ENCODE measurements around the gene GGCT. TPM values are rescaled to one million over a fixed set of nuclear protein-coding genes. Genes with fewer than 3 reads are reported as not detected.

GGCT gene
- total and polyA plus RNA-seq, 3 donors from 2014 or later = 14.7 to 21.8 (median 17.8) TPM

DNA sequence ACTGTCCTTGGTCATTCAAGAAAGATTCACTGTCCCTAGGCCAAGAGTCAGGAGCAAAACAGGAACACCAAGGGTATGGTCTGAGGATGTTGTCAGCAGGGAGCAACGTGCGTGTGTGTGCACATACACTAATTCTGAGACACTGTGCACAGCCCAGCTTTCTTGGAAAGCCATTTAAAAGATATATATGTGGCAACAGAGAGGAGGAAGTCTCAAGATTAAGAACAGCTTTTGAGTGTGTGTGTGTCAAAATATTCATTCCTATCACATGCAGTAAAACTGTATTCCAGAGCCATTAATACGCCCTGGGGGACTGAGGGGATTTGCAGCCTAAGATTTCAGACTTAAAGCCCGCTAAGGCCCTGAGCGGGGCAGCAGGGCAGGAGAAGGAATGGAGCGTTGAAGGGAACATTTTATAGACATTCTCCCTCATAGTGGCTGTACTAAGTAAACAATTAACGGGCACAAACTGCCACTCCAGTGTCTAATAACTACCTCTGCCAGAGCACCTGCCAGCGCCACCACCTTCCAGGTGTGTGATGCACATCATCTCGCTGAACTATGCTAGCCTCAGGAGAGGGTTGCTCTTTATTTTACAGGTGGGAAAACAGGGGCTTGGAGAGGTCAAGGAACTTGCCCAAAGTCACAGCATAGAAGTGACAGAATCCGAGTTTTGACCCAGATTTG lies 28.0 kb downstream of the GGCT start:
- DNase-seq = no peak
- no peaks in the 10 kb centered on the region for H3K9me3 ChIP-seq
- no peak overlapping the region for H3K27ac ChIP-seq
- intact Hi-C loops (cut with DNase I; ENCODE audit: low total_unique reads) = no loop called here
- H3K27me3 ChIP-seq = no peaks in the 10 kb centered on the region
- H3K4me3 ChIP-seq = no peak overlapping the region
- TF ChIP-seq POLR2A (IDR thresholded peaks at IDR 0.05) = no peak
- TF ChIP-seq, protein P1, sequence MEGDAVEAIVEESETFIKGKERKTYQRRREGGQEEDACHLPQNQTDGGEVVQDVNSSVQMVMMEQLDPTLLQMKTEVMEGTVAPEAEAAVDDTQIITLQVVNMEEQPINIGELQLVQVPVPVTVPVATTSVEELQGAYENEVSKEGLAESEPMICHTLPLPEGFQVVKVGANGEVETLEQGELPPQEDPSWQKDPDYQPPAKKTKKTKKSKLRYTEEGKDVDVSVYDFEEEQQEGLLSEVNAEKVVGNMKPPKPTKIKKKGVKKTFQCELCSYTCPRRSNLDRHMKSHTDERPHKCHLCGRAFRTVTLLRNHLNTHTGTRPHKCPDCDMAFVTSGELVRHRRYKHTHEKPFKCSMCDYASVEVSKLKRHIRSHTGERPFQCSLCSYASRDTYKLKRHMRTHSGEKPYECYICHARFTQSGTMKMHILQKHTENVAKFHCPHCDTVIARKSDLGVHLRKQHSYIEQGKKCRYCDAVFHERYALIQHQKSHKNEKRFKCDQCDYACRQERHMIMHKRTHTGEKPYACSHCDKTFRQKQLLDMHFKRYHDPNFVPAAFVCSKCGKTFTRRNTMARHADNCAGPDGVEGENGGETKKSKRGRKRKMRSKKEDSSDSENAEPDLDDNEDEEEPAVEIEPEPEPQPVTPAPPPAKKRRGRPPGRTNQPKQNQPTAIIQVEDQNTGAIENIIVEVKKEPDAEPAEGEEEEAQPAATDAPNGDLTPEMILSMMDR (IDR thresholded peaks at IDR 0.05) = no peak
- WGBS, 2 donors = 83 to 92% methylated on average over 10 of the region's 10 CpGs
- no peaks in the 10 kb centered on the region for H3K36me3 ChIP-seq (ENCODE audit: low read depth, missing control alignments)
- peaks cover 17% of the 10 kb centered on the region for H3K4me1 ChIP-seq

DNA sequence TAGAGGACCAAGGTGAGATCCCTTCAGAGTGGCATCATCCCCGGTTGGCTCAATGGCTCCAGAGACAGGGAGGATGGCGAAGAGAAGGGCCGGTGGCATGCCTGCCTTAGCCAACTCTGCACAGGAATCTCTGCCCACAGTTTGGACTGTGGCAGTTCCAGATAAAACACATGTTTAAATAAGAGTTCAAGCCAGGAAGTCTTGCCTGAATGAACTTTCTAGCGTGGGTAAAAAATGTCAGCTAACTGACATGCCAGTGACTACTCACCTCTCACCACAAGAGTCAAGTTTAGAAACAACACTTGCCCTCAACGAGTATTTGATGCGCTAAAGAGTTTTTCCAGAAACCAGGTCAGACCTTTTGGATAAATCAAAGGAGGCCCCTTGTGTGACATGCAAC lies 29.0 kb downstream of the GGCT start:
- H3K4me3 ChIP-seq = no peak overlapping the region
- WGBS, 2 donors = 85 to 89% methylated on average over 6 of the region's 6 CpGs
- peaks cover 27% of the 10 kb centered on the region for H3K4me1 ChIP-seq
- H3K36me3 ChIP-seq (ENCODE audit: low read depth, missing control alignments) = no peaks in the 10 kb centered on the region
- no peaks in the 10 kb centered on the region for H3K27me3 ChIP-seq
- H3K27ac ChIP-seq = no peak overlapping the region
- DNase-seq = no peak
- no peak for TF ChIP-seq POLR2A (IDR thresholded peaks at IDR 0.05)
- H3K9me3 ChIP-seq = no peaks in the 10 kb centered on the region
- intact Hi-C loops (cut with DNase I; ENCODE audit: low total_unique reads) = no loop called here

DNA sequence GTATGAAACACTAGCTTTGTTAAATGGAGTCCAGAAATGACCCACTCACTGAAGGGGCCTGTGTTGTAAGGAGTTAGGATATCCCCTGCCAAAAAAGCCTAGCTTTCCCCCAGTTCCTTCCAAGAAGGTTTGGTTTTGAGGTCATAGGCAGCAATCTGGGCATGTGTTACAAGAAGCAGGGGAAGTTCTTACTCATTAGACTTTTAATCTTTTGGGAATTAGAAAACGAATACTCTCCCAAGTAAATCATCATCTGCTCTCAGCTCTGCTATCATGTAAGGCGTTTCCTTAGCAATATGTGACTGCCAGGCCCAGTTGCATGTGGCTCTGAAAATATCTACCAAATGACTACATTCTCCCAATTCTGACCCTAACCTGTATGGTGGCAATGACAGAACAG lies 29.7 kb downstream of the GGCT start:
- H3K27ac ChIP-seq = no peak overlapping the region

DNA sequence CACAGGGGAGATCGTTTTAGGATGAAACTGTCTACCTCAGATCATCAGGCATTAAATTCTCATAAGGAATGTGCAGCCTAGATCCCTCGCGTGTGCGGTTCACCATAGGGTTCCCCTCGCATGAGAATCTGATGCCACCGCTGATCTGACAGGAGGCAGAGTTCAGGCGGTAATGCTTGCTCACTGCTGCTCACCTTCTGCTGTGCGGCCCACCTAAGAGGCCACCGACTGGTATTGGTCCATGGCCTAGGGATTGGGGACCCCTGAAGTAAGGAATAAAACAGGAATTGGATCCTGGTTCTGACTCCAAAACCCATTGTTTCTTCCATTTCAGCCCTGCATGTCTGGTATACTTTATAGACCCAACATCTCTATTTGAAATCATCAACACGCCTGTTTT lies 30.1 kb downstream of the GGCT start:
- Histone ChIP-seq H3K4me3 (no peak overlapping the region), H3K27ac (no peak overlapping the region), H3K36me3 (ENCODE audit: low read depth, missing control alignments) (no peaks in the 10 kb centered on the region), H3K9me3 (no peaks in the 10 kb centered on the region), H3K27me3 (no peaks in the 10 kb centered on the region), H3K4me1 (peaks cover 38% of the 10 kb centered on the region)
- intact Hi-C loops (cut with DNase I; ENCODE audit: low total_unique reads) = no loop called here
- no peak for DNase-seq
- TF ChIP-seq, protein P1 (IDR thresholded peaks at IDR 0.05) = no peak
- TF ChIP-seq POLR2A (IDR thresholded peaks at IDR 0.05) = no peak
- 96% methylated on average over 10 of the region's 10 CpGs for WGBS, 2 donors

More for the DNA sequence above, 29.7 kb downstream of the GGCT start:
- no peaks in the 10 kb centered on the region for H3K36me3 ChIP-seq (ENCODE audit: low read depth, missing control alignments)
- no peaks in the 10 kb centered on the region for H3K27me3 ChIP-seq
- DNase-seq = no peak
- H3K4me3 ChIP-seq = no peak overlapping the region
- intact Hi-C loops (cut with DNase I; ENCODE audit: low total_unique reads) = no loop called here
- WGBS, 2 donors = 52 to 55% methylated on average over 2 of the region's 2 CpGs
- H3K4me1 ChIP-seq = peaks cover 34% of the 10 kb centered on the region
- no peak for TF ChIP-seq POLR2A (IDR thresholded peaks at IDR 0.05)
- TF ChIP-seq, protein P1 (IDR thresholded peaks at IDR 0.05) = no peak
- H3K9me3 ChIP-seq = no peaks in the 10 kb centered on the region

DNA sequence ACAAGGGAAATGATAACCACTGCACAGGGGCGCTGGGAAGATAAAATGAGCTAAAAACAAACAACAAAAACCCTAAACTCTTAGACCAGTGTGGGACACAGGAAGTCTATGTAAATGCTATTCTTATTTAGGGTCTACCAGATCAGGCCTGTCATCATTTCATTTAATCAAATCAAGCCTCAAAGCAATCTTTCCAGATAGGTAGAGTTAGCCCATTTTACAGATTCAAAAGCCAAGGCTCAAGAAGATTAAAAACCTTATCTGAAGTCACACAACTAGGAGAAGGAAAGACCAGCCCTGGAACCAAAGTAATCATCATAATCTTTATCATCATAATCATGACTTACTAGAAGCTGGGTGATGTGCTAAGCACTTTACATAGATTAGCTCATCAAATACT lies 30.7 kb downstream of the GGCT start:
- WGBS, 2 donors = 80 to 94% methylated on average over 1 of the region's 1 CpG
- H3K4me3 ChIP-seq = no peak overlapping the region
- H3K4me1 ChIP-seq = peaks cover 43% of the 10 kb centered on the region
- no peak for DNase-seq
- no peak for TF ChIP-seq POLR2A (IDR thresholded peaks at IDR 0.05)
- TF ChIP-seq, protein P1 (IDR thresholded peaks at IDR 0.05) = no peak
- no peak overlapping the region for H3K27ac ChIP-seq
- no peaks in the 10 kb centered on the region for H3K9me3 ChIP-seq
- H3K36me3 ChIP-seq (ENCODE audit: low read depth, missing control alignments) = no peaks in the 10 kb centered on the region
- no peaks in the 10 kb centered on the region for H3K27me3 ChIP-seq
- intact Hi-C loops (cut with DNase I; ENCODE audit: low total_unique reads) = no loop called here

Data from testis (tissue), 3 donors.